K562 (cell line): ENCODE results near the gene UMODL1. TPM values are rescaled to one million over a fixed set of nuclear protein-coding genes. Genes with fewer than 3 reads are reported as not detected.

ENCODE experiments used
- CSDE1 ChIP-seq, 2 experiments: fragments of 450-650 bp; IDR thresholded peaks; 2 replicates each; pipeline ENCODE4 v1.6.1; 2016; ENCODE audit warnings: mild to moderate bottlenecking in 1 of 2
- FIP1L1 ChIP-seq: fragments of 200-400 bp; formaldehyde crosslinking; IDR thresholded peaks from 2 replicates; pipeline ENCODE4 v1.6.1; 2018; ENCODE audit warnings: mild to moderate bottlenecking, low read depth, low read length; ENCODE audit not compliant: poor library complexity, severe bottlenecking
- HDAC3 ChIP-seq: fragments of 450-650 bp; IDR thresholded peaks from 2 replicates; pipeline ENCODE4 v1.6.1; 2018; ENCODE audit warnings: borderline replicate concordance, mild to moderate bottlenecking, moderate library complexity; ENCODE audit not compliant: partially characterized antibody
- MED1 ChIP-seq: sonication (generic); formaldehyde crosslinking; IDR thresholded peaks from 2 replicates; pipeline ENCODE4 v1.8.1; 2023; ENCODE audit warnings: missing genetic modification reagents, borderline replicate concordance
- OTX1 ChIP-seq: fragments of 450-650 bp; formaldehyde crosslinking; IDR thresholded peaks from 2 replicates; pipeline ENCODE4 v1.4.0; 2022; ENCODE audit warnings: mild to moderate bottlenecking
- PHB ChIP-seq: fragments of 250-450 bp; sonication (Bioruptor Pico); IDR thresholded peaks from 2 replicates; pipeline ENCODE4 v1.5.0; 2021
- PHTF2 ChIP-seq: fragments of 250-450 bp; sonication (Bioruptor Pico); IDR thresholded peaks from 2 replicates; pipeline ENCODE4 v1.5.0; 2021; ENCODE audit warnings: mild to moderate bottlenecking
- RBM22 ChIP-seq: fragments of 200-400 bp; formaldehyde crosslinking; IDR thresholded peaks from 2 replicates; pipeline ENCODE4 v1.6.1; 2018; ENCODE audit warnings: low read length, low read depth; ENCODE audit not compliant: poor library complexity, severe bottlenecking
- TRIM24 ChIP-seq, 2 experiments: fragments of 450-650 bp; IDR thresholded peaks; 2 replicates each; pipeline ENCODE4 v1.6.1; 2016
- ZKSCAN8 ChIP-seq: fragments of 200-800 bp; sonication (Bioruptor generic); IDR thresholded peaks from 2 replicates; pipeline ENCODE4 v1.6.1; 2016; ENCODE audit warnings: missing genetic modification characterization, missing compliant biosample characterization
- ZNF175 ChIP-seq: fragments of 200-800 bp; sonication (Bioruptor generic); IDR thresholded peaks from 2 replicates; pipeline ENCODE4 v1.6.1; 2016; ENCODE audit warnings: low read depth, mild to moderate bottlenecking, missing genetic modification characterization, missing compliant biosample characterization
- ZNF274 ChIP-seq: IDR thresholded peaks from 2 replicates; pipeline ENCODE4 v1.6.1; 2011; ENCODE audit warnings: low read depth, mild to moderate bottlenecking, low read length, moderate library complexity, borderline replicate concordance
- ZNF668 ChIP-seq: fragments of 250-450 bp; sonication (Bioruptor Pico); IDR thresholded peaks from 2 replicates; pipeline ENCODE4 v1.8.0; 2022; ENCODE audit warnings: mild to moderate bottlenecking, inconsistent platforms
- polyA plus RNA-seq, 8 experiments: library from polyadenylated mRNA; depleted of rRNA in 4 of 8; stranded (reverse) in 5 of 8; unstranded in 3 of 8; fragments of >200 nt; fragmentation: Nextera tagmentation in 2 of 8; fragmentation: Illumina TruSeq in 1 of 8; extraction: Ambion mirVana in 2 of 8; extraction: Trizol in 1 of 8; gene quantifications; 2 replicates each; pipeline versions ENCODE4 v1.2.1 to v1.2.3, GENCODE V29; 2011 to 2014; ENCODE audit warnings: inconsistent platforms in 1 of 8, missing spikeins in 1 of 8
- total RNA-seq, 7 experiments: library from RNA; depleted of rRNA in 6 of 7; stranded (reverse); fragments of >200 nt in 6 of 7; fragmentation: Illumina TruSeq in 2 of 7; extraction: Trizol in 2 of 7; gene quantifications; 2 replicates each; pipeline versions ENCODE4 v1.2.1 to v1.2.3, GENCODE V29; 2011 to 2021; ENCODE audit warnings: low replicate concordance in 1 of 7
- TF ChIP-seq, protein P1 (sequence below): fragments of 450-650 bp; formaldehyde crosslinking; IDR thresholded peaks from 2 replicates; pipeline ENCODE4 v1.4.0; 2022; ENCODE audit warnings: missing genetic modification characterization
- TF ChIP-seq, protein P2 (sequence below): fragments of 200-800 bp; sonication (Bioruptor generic); IDR thresholded peaks from 2 replicates; pipeline ENCODE4 v1.6.1; 2017; ENCODE audit warnings: missing genetic modification characterization, missing compliant biosample characterization
- TF ChIP-seq, protein P3 (sequence below): fragments of 450-650 bp; conservative IDR thresholded peaks from 2 replicates; pipeline ENCODE4 v1.6.1; 2016; ENCODE audit warnings: missing genetic modification characterization, low read depth, mild to moderate bottlenecking, missing compliant biosample characterization, moderate library complexity
- TF ChIP-seq, protein P4 (sequence below): fragments of 250-450 bp; sonication (Bioruptor Pico); IDR thresholded peaks from 2 replicates; pipeline ENCODE4 v1.5.0; 2020; ENCODE audit warnings: mild to moderate bottlenecking, borderline replicate concordance
- TF ChIP-seq, protein P5 (sequence below): fragments of 250-450 bp; sonication (Bioruptor Pico); IDR thresholded peaks from 2 replicates; pipeline ENCODE4 v1.8.0; 2022; ENCODE audit warnings: moderate library complexity, mild to moderate bottlenecking, inconsistent platforms

The UMODL1 gene
- total and polyA plus RNA-seq, 9 of the 15 experiments (the other 6 are each of a cell fraction or from before 2014, with no cell fraction given), result not detected

DNA sequence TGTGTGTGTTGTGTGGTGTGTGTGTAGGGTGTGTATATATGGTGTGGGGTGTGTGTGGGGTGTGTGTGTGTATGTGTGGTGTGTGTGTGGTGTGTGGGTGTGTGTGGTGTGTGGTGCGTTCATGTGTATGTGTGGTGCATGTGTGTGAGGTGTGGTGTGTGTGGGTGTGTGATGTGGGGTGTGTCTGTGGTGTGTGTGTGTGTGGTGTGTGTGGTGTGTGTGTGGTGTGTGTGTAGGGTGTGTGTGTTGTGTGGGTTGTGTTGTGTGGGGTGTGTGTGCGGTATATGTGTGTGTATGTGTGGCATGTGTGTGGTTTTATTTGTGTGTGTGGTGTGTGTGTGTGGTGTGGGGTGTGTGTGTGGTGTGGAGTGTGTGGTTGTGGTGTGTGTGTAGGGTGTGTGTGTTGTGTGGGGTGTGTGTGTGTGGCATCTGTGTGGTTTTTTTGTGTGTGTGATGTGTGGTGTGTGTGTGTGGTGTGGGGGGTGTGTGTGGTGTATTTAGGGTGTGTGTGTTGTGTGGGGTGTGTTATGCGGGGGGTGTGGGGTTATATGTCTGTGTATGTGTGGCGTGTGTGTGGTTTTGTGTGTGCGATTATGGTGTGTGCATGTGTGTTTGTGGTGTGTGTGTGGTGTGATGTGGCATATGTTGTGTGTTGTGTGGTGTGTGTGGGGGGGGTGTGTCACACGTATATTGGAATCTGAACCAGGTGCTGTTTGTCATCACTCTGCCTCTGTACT is 43.9 kb upstream of the UMODL1 start (continued):
- TF ChIP-seq PHTF2 (CRISPR knock-in tag) (no peak), CSDE1 (IDR thresholded peaks at IDR 0.05) (no peak), ZNF175 (CRISPR knock-in tag) (no peak), MED1 (CRISPR knock-in tag) (no peak), HDAC3 (no peak), RBM22 (no peak), ZNF668 (CRISPR knock-in tag) (no peak), TRIM24 (IDR thresholded peaks at IDR 0.05) (0 out of 4 replicates have a peak, but pooled peaks have one; percentile 13 to 35), PHB (CRISPR knock-in tag) (no peak), OTX1 (CRISPR knock-in tag) (peak; percentile 11; the same call in 1 of the 2 replicates), FIP1L1 (no peak), ZKSCAN8 (CRISPR knock-in tag) (no peak), ZNF274 (no peak)
- TF ChIP-seq, protein P1, sequence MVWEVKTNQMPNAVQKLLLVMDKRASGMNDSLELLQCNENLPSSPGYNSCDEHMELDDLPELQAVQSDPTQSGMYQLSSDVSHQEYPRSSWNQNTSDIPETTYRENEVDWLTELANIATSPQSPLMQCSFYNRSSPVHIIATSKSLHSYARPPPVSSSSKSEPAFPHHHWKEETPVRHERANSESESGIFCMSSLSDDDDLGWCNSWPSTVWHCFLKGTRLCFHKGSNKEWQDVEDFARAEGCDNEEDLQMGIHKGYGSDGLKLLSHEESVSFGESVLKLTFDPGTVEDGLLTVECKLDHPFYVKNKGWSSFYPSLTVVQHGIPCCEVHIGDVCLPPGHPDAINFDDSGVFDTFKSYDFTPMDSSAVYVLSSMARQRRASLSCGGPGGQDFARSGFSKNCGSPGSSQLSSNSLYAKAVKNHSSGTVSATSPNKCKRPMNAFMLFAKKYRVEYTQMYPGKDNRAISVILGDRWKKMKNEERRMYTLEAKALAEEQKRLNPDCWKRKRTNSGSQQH (CRISPR knock-in tag), result peak; percentile 26; the same call in 1 of the 2 replicates
- TF ChIP-seq, protein P2, sequence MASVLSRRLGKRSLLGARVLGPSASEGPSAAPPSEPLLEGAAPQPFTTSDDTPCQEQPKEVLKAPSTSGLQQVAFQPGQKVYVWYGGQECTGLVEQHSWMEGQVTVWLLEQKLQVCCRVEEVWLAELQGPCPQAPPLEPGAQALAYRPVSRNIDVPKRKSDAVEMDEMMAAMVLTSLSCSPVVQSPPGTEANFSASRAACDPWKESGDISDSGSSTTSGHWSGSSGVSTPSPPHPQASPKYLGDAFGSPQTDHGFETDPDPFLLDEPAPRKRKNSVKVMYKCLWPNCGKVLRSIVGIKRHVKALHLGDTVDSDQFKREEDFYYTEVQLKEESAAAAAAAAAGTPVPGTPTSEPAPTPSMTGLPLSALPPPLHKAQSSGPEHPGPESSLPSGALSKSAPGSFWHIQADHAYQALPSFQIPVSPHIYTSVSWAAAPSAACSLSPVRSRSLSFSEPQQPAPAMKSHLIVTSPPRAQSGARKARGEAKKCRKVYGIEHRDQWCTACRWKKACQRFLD (CRISPR knock-in tag), result no peak
- TF ChIP-seq, protein P3, sequence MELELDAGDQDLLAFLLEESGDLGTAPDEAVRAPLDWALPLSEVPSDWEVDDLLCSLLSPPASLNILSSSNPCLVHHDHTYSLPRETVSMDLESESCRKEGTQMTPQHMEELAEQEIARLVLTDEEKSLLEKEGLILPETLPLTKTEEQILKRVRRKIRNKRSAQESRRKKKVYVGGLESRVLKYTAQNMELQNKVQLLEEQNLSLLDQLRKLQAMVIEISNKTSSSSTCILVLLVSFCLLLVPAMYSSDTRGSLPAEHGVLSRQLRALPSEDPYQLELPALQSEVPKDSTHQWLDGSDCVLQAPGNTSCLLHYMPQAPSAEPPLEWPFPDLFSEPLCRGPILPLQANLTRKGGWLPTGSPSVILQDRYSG (tag), result no peak
- TF ChIP-seq, protein P4, sequence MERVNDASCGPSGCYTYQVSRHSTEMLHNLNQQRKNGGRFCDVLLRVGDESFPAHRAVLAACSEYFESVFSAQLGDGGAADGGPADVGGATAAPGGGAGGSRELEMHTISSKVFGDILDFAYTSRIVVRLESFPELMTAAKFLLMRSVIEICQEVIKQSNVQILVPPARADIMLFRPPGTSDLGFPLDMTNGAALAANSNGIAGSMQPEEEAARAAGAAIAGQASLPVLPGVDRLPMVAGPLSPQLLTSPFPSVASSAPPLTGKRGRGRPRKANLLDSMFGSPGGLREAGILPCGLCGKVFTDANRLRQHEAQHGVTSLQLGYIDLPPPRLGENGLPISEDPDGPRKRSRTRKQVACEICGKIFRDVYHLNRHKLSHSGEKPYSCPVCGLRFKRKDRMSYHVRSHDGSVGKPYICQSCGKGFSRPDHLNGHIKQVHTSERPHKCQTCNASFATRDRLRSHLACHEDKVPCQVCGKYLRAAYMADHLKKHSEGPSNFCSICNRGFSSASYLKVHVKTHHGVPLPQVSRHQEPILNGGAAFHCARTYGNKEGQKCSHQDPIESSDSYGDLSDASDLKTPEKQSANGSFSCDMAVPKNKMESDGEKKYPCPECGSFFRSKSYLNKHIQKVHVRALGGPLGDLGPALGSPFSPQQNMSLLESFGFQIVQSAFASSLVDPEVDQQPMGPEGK (CRISPR knock-in tag), result no peak
- TF ChIP-seq, protein P5, sequence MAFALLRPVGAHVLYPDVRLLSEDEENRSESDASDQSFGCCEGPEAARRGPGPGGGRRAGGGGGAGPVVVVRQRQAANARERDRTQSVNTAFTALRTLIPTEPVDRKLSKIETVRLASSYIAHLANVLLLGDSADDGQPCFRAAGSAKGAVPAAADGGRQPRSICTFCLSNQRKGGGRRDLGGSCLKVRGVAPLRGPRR (CRISPR knock-in tag), result no peak
- TF ChIP-seq, all 486 proteins: peak for 9
